ENCODE results near the gene EPS8L1. TPM values are rescaled to one million over a fixed set of nuclear protein-coding genes. Genes with fewer than 3 reads are reported as not detected.

Gene EPS8L1
- total RNA-seq, 1 donor from 2014 or later = 54.0 TPM

DNA sequence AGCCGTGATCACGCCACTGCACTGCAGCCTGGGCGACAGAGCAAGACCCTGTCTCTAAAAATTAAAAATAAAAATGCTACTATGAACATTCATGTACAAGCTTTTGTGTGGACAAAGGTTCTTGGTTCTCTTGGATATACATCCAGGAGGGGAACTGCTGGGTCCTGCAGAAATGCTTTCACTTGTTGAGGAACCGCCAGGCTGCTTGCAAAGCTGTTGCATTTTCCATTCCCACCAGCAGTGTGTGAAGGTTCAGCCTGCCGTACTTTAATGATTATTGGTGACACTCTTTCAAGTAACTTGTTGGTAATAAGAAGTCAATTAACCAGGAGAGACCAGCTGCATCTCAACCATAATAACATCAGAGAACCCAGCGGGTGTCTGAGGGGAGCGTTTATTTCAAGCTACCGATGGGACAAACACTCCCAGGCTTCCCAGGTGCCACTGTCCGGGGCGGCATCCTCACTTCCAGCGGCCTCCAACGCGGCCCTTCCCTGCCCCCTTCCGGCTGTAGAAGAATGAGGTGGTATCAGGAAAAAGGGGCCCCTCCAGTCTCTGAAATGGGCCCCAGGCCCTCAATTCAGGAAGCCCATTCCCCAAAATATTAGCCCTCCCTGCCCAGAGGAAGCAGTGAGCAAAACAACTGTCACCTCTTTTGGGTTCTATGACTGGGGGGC, 56.9 kb downstream of the EPS8L1 start:
- H3K9me3 Mint-ChIP-seq = no peaks in the 10 kb centered on the region
- DNase-seq (ENCODE audit: extremely low spot score, unreplicated experiment) = no peak
- peaks cover 3% of the 10 kb centered on the region for H3K36me3 Mint-ChIP-seq
- peaks cover 29% of the 10 kb centered on the region for H3K27me3 Mint-ChIP-seq
- peak; percentile 35 for TF ChIP-seq CTCF (conservative IDR thresholded peaks at IDR 0.05)
- H3K27ac Mint-ChIP-seq = no peak overlapping the region
- no peaks in the 10 kb centered on the region for H3K4me1 Mint-ChIP-seq (ENCODE audit: unreplicated experiment)
- H3K4me3 Mint-ChIP-seq = no peak overlapping the region

- no peak for DNase-seq (ENCODE audit: extremely low spot score, unreplicated experiment)
- no peaks in the 10 kb centered on the region for H3K9me3 Mint-ChIP-seq
- peaks cover 19% of the 10 kb centered on the region for H3K27me3 Mint-ChIP-seq
- H3K27ac Mint-ChIP-seq = peak overlapping the region; percentile 76
- H3K4me3 Mint-ChIP-seq = no peak overlapping the region
- H3K36me3 Mint-ChIP-seq = peaks cover 3% of the 10 kb centered on the region
- no peak for TF ChIP-seq CTCF (conservative IDR thresholded peaks at IDR 0.05)
- H3K4me1 Mint-ChIP-seq (ENCODE audit: unreplicated experiment) = no peaks in the 10 kb centered on the region
These were observed 58.2 kb downstream of the EPS8L1 start for GRCh38 chr19:55133639-55134444.

- H3K27me3 Mint-ChIP-seq = peaks cover 17% of the 10 kb centered on the region
- no peak overlapping the region for H3K4me3 Mint-ChIP-seq
- H3K27ac Mint-ChIP-seq = no peak overlapping the region
- no peaks in the 10 kb centered on the region for H3K4me1 Mint-ChIP-seq (ENCODE audit: unreplicated experiment)
- DNase-seq (ENCODE audit: extremely low spot score, unreplicated experiment) = no peak
- TF ChIP-seq CTCF (conservative IDR thresholded peaks at IDR 0.05) = no peak
- H3K36me3 Mint-ChIP-seq = peaks cover 3% of the 10 kb centered on the region
- H3K9me3 Mint-ChIP-seq = no peaks in the 10 kb centered on the region
These were observed 59.1 kb downstream of the EPS8L1 start for GRCh38 chr19:55134736-55135135.

- no peak for TF ChIP-seq CTCF (conservative IDR thresholded peaks at IDR 0.05)
- Mint-ChIP-seq H3K9me3 (no peaks in the 10 kb centered on the region), H3K36me3 (no peaks in the 10 kb centered on the region), H3K4me3 (no peak overlapping the region), H3K4me1 (ENCODE audit: unreplicated experiment) (peaks cover 5% of the 10 kb centered on the region), H3K27ac (no peak overlapping the region), H3K27me3 (peaks cover 14% of the 10 kb centered on the region)
- no peak for DNase-seq (ENCODE audit: extremely low spot score, unreplicated experiment)
These were observed 60.9 kb downstream of the EPS8L1 start for GRCh38 chr19:55136399-55137102.

Small RNA genes within 50 kb of the gene (microRNA-seq; reads per million reads assigned to microRNA genes)
- gene MIR7975 = not detected

Other genes with a start within 250 kb of the EPS8L1 start
- not detected in 2 replicates for gene KIR2DS4, start 243.2 kb upstream of the EPS8L1 start, total RNA-seq (ENCODE audit: low replicate concordance)
- not detected in 2 replicates for gene KIR3DL2, start 225.4 kb upstream of the EPS8L1 start, total RNA-seq (ENCODE audit: low replicate concordance)
- not detected in 2 replicates for gene FCAR, start 201.6 kb upstream of the EPS8L1 start, total RNA-seq (ENCODE audit: low replicate concordance)
- gene NCR1, start 169.7 kb upstream of the EPS8L1 start, total RNA-seq (ENCODE audit: low replicate concordance) = not detected in 2 replicates
- gene NLRP7, start 128.3 kb upstream of the EPS8L1 start, total RNA-seq (ENCODE audit: low replicate concordance) = 0.98 TPM in 1 of 2 replicates, not detected in the other
- 35.6 and 65.4 TPM in 2 replicates for gene NLRP2, start 109.5 kb upstream of the EPS8L1 start, total RNA-seq (ENCODE audit: low replicate concordance)
- 0.22 and 0.93 TPM in 2 replicates for gene GP6, start 37.6 kb upstream of the EPS8L1 start, total RNA-seq (ENCODE audit: low replicate concordance)
- 37.9 and 74.9 TPM in 2 replicates for gene RDH13, start 12.7 kb upstream of the EPS8L1 start, total RNA-seq (ENCODE audit: low replicate concordance)
- 102 and 113 TPM in 2 replicates for gene PPP1R12C, start 41.8 kb downstream of the EPS8L1 start, total RNA-seq (ENCODE audit: low replicate concordance)
- 27.6 and 83.1 TPM in 2 replicates for gene TNNT1, start 73.3 kb downstream of the EPS8L1 start, total RNA-seq (ENCODE audit: low replicate concordance)
- gene TNNI3, start 81.9 kb downstream of the EPS8L1 start, total RNA-seq (ENCODE audit: low replicate concordance) = 2.1 and 4.3 TPM in 2 replicates
- gene DNAAF3, start 90.7 kb downstream of the EPS8L1 start, total RNA-seq (ENCODE audit: low replicate concordance) = 5.9 and 12.2 TPM in 2 replicates
- 5.0 and 9.1 TPM in 2 replicates for gene SYT5, start 104.4 kb downstream of the EPS8L1 start, total RNA-seq (ENCODE audit: low replicate concordance)
- 3.9 and 4.3 TPM in 2 replicates for gene PTPRH, start 133.6 kb downstream of the EPS8L1 start, total RNA-seq (ENCODE audit: low replicate concordance)
- 14.4 and 19.0 TPM in 2 replicates for gene TMEM86B, start 152.9 kb downstream of the EPS8L1 start, total RNA-seq (ENCODE audit: low replicate concordance)
- 71.5 and 72.3 TPM in 2 replicates for gene PPP6R1, start 183.1 kb downstream of the EPS8L1 start, total RNA-seq (ENCODE audit: low replicate concordance)
- gene HSPBP1, start 204.2 kb downstream of the EPS8L1 start, total RNA-seq (ENCODE audit: low replicate concordance) = 37.8 and 50.7 TPM in 2 replicates
- 9.8 and 32.3 TPM in 2 replicates for gene BRSK1, start 208.1 kb downstream of the EPS8L1 start, total RNA-seq (ENCODE audit: low replicate concordance)
- gene TMEM150B, start 249.5 kb downstream of the EPS8L1 start, total RNA-seq (ENCODE audit: low replicate concordance) = 1.2 and 1.6 TPM in 2 replicates